BLaER1 (cell line): ENCODE results near the gene LMF2.

ENCODE experiments used
- H3K27ac ChIP-seq: shearing (Covaris generic); formaldehyde crosslinking; 2 replicates; pipeline ENCODE4 v1.8.1; 2022
- H3K27me3 ChIP-seq: shearing (Covaris generic); formaldehyde crosslinking; 2 replicates; pipeline ENCODE4 v1.8.1; 2022
- H3K36me3 ChIP-seq: shearing (Covaris generic); formaldehyde crosslinking; 2 replicates; pipeline ENCODE4 v1.8.1; 2022
- H3K4me1 ChIP-seq: shearing (Covaris generic); formaldehyde crosslinking; 2 replicates; pipeline ENCODE4 v1.8.1; 2022
- H3K4me2 ChIP-seq: shearing (Covaris generic); formaldehyde crosslinking; 2 replicates; pipeline ENCODE4 v1.8.1; 2022
- H3K4me3 ChIP-seq: shearing (Covaris generic); formaldehyde crosslinking; 2 replicates; pipeline ENCODE4 v1.8.1; 2022
- H3K9ac ChIP-seq: shearing (Covaris generic); formaldehyde crosslinking; 2 replicates; pipeline ENCODE4 v1.8.1; 2022
- H3K9me3 ChIP-seq: shearing (Covaris generic); formaldehyde crosslinking; 2 replicates; pipeline ENCODE4 v1.8.1; 2022
- H4K20me1 ChIP-seq: shearing (Covaris generic); formaldehyde crosslinking; 2 replicates; pipeline ENCODE4 v1.8.1; 2022
- Cebpa-rat ChIP-seq: shearing (Covaris generic); IDR thresholded peaks from 2 replicates; pipeline ENCODE4 v1.8.1; 2022

LMF2 gene

GRCh38 chr22:50507421-50507990, at the start of gene LMF2:
Gene LMF2 (minus strand): TSS chr22:50507702. CDS start chr22:50507675, 27 bp downstream.
- Histone ChIP-seq H3K4me2 (peak within 1 kb of the TSS; percentile 99), H3K9me3 (no peaks in the 10 kb centered on the region), H3K4me1 (peaks cover 56% of the 10 kb centered on the region), H3K27me3 (no peaks in the 10 kb centered on the region), H3K36me3 (peaks cover 49% of the 10 kb centered on the region), H3K9ac (peak within 1 kb of the TSS; percentile 92), H4K20me1 (peaks cover 55% of the 10 kb centered on the region), H3K27ac (peak within 1 kb of the TSS; percentile 89), H3K4me3 (peak within 1 kb of the TSS; percentile 94)
- no peak for TF ChIP-seq Cebpa-rat

- H3K9me3 ChIP-seq, result no peaks in the 10 kb centered on the region
- H3K36me3 ChIP-seq, result no peaks in the 10 kb centered on the region
- no peak overlapping the region for H3K27ac ChIP-seq
- no peaks in the 10 kb centered on the region for H3K27me3 ChIP-seq
- H3K4me3 ChIP-seq, result no peak overlapping the region
- H3K9ac ChIP-seq, result no peak overlapping the region
- TF ChIP-seq Cebpa-rat, result no peak
- H3K4me2 ChIP-seq, result no peak overlapping the region
- no peaks in the 10 kb centered on the region for H3K4me1 ChIP-seq
- no peaks in the 10 kb centered on the region for H4K20me1 ChIP-seq
Observed at GRCh38 chr22:50556703-50557102, 49.2 kb upstream of the LMF2 start.

- Histone ChIP-seq H3K9me3 (no peaks in the 10 kb centered on the region), H3K27me3 (no peaks in the 10 kb centered on the region; the same call in 1 of the 2 replicates), H3K27ac (no peak overlapping the region), H3K9ac (no peak overlapping the region), H3K4me1 (peaks cover 23% of the 10 kb centered on the region), H3K4me2 (no peak overlapping the region), H3K36me3 (no peaks in the 10 kb centered on the region), H3K4me3 (no peak overlapping the region), H4K20me1 (no peaks in the 10 kb centered on the region)
- TF ChIP-seq Cebpa-rat, result no peak
Observed at GRCh38 chr22:50553310-50553709, 45.8 kb upstream of the LMF2 start.

- no peak overlapping the region for H3K4me3 ChIP-seq
- no peaks in the 10 kb centered on the region; the same call in 1 of the 2 replicates for H3K27me3 ChIP-seq
- no peak overlapping the region for H3K4me2 ChIP-seq
- H3K27ac ChIP-seq, result no peak overlapping the region
- no peaks in the 10 kb centered on the region for H3K9me3 ChIP-seq
- H3K4me1 ChIP-seq, result peaks cover 41% of the 10 kb centered on the region
- H4K20me1 ChIP-seq, result peaks cover 12% of the 10 kb centered on the region; the same call in 1 of the 2 replicates
- H3K36me3 ChIP-seq, result no peaks in the 10 kb centered on the region
- H3K9ac ChIP-seq, result no peak overlapping the region
- TF ChIP-seq Cebpa-rat, result no peak
Observed at GRCh38 chr22:50551160-50551752, 43.8 kb upstream of the LMF2 start.

GRCh38 chr22:50550395-50550794, 42.9 kb upstream of the LMF2 start:
- Histone ChIP-seq H4K20me1 (peaks cover 14% of the 10 kb centered on the region; the same call in 1 of the 2 replicates), H3K4me3 (no peak overlapping the region), H3K4me1 (peaks cover 50% of the 10 kb centered on the region), H3K9ac (no peak overlapping the region), H3K9me3 (no peaks in the 10 kb centered on the region), H3K27ac (no peak overlapping the region), H3K4me2 (peak overlapping the region; percentile 100), H3K27me3 (peaks cover under 1% of the 10 kb centered on the region), H3K36me3 (no peaks in the 10 kb centered on the region)
- TF ChIP-seq Cebpa-rat, result no peak

GRCh38 chr22:50548921-50549790, 41.7 kb upstream of the LMF2 start:
- no peaks in the 10 kb centered on the region for H3K36me3 ChIP-seq
- no peaks in the 10 kb centered on the region for H3K9me3 ChIP-seq
- H3K4me1 ChIP-seq, result peaks cover 62% of the 10 kb centered on the region
- H3K4me3 ChIP-seq, result peak overlapping the region; percentile 61
- TF ChIP-seq Cebpa-rat, result no peak
- H3K27ac ChIP-seq, result peak overlapping the region; percentile 76
- H3K4me2 ChIP-seq, result peak overlapping the region; percentile 100
- peak overlapping the region; percentile 45 for H3K9ac ChIP-seq
- peaks cover 13% of the 10 kb centered on the region for H3K27me3 ChIP-seq
- peaks cover 14% of the 10 kb centered on the region; the same call in 1 of the 2 replicates for H4K20me1 ChIP-seq

- Histone ChIP-seq H4K20me1 (peaks cover 14% of the 10 kb centered on the region; the same call in 1 of the 2 replicates), H3K4me2 (peak overlapping the region; percentile 100), H3K36me3 (no peaks in the 10 kb centered on the region), H3K4me1 (peaks cover 68% of the 10 kb centered on the region), H3K9me3 (no peaks in the 10 kb centered on the region), H3K27me3 (peaks cover 18% of the 10 kb centered on the region), H3K4me3 (peak overlapping the region; percentile 61), H3K27ac (peak overlapping the region; percentile 76), H3K9ac (peak overlapping the region; percentile 45)
- TF ChIP-seq Cebpa-rat, result no peak
Observed at GRCh38 chr22:50548040-50548920, 40.8 kb upstream of the LMF2 start.

- no peak overlapping the region for H3K4me3 ChIP-seq
- H4K20me1 ChIP-seq, result peaks cover 14% of the 10 kb centered on the region; the same call in 1 of the 2 replicates
- TF ChIP-seq Cebpa-rat, result no peak
- no peak overlapping the region for H3K9ac ChIP-seq
- no peaks in the 10 kb centered on the region for H3K9me3 ChIP-seq
- H3K36me3 ChIP-seq, result no peaks in the 10 kb centered on the region
- H3K27ac ChIP-seq, result 0 out of 2 replicates have a peak overlapping the region, but pooled peaks have one; percentile 46
- H3K27me3 ChIP-seq, result peaks cover 18% of the 10 kb centered on the region
- H3K4me1 ChIP-seq, result peaks cover 68% of the 10 kb centered on the region
- peak overlapping the region; percentile 100 for H3K4me2 ChIP-seq
Observed at GRCh38 chr22:50547263-50547985, 39.9 kb upstream of the LMF2 start.
